RWPE2 (cell line): ENCODE data around the gene ANK3.

Experiments
- ATAC-seq: fragments of 200-7000 bp; cut with Tn5 transposase; 3 replicates; pipeline ENCODE4 v1.9.1; 2021; ENCODE audit warnings: low read depth
- DNase-seq: peaks from one replicate; pipeline ENCODE4 v3.0.0-alpha.2; 2020; ENCODE audit warnings: low spot score
- H3K27ac ChIP-seq: fragments of 450-650 bp; 2 replicates; pipeline ENCODE4 v1.5.1; 2017; ENCODE audit warnings: mild to moderate bottlenecking; ENCODE audit not compliant: poor library complexity, severe bottlenecking
- H3K27me3 ChIP-seq: fragments of 250-450 bp; sonication (Bioruptor Pico); 2 replicates; pipeline ENCODE4 v1.5.1; 2021; ENCODE audit warnings: mild to moderate bottlenecking, moderate library complexity; ENCODE audit not compliant: insufficient read depth, poor library complexity, severe bottlenecking
- H3K36me3 ChIP-seq: fragments of 250-450 bp; sonication (Bioruptor Pico); 2 replicates; pipeline ENCODE4 v1.5.1; 2020; ENCODE audit warnings: low read depth, mild to moderate bottlenecking, moderate library complexity
- H3K4me1 ChIP-seq: fragments of 250-450 bp; sonication (Bioruptor Pico); 2 replicates; pipeline ENCODE4 v1.5.1; 2021; ENCODE audit warnings: mild to moderate bottlenecking, moderate library complexity; ENCODE audit not compliant: insufficient read depth, poor library complexity, severe bottlenecking
- H3K4me3 ChIP-seq: fragments of 250-450 bp; sonication (Bioruptor Pico); 2 replicates; pipeline ENCODE4 v1.5.1; 2021; ENCODE audit warnings: mild to moderate bottlenecking, moderate library complexity; ENCODE audit not compliant: severe bottlenecking
- H3K9me3 ChIP-seq: fragments of 250-450 bp; sonication (Bioruptor Pico); 2 replicates; pipeline ENCODE4 v1.5.1; 2021; ENCODE audit warnings: mild to moderate bottlenecking, moderate library complexity; ENCODE audit not compliant: severe bottlenecking
- TF ChIP-seq, protein P1 (sequence below): fragments of 450-650 bp; IDR thresholded peaks from one replicate; pipeline ENCODE4 v1.5.1; 2017; ENCODE audit warnings: mild to moderate bottlenecking, moderate library complexity; ENCODE audit not compliant: poor library complexity, severe bottlenecking

The ANK3 gene

DNA sequence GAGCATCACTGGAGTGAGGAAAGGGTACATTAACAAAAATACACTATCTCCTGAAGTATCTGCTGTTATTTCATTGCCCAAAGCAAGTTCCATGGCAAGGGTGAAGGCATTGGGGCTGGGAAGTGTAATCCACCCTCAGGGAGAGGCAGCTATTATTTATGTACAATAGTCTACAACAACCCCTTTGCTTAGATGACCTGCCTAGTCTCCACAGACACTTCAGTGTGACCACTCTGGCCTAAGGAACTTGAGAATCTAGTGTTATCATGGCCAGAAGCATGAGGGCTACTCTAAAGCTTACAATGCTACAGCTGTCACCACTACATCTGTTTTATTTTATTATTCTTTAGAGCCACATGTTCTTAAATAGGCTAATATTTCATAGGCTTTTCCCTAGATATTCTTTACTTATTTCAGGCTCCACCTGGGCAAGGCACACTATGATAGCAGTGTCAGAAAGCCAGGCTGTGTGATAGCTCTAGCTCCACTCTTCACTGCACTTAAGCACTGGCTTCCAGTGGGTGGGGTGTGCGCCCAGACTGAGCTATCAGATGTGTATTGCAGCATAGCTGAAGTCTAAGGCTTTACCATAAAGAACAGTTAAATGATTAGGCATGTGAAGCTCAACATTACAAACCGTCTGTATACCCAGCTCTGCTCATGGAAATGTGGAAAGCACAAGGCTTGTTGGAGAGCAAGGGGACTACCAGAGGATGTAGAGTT lies 366.4 kb downstream of the ANK3 start:
- ATAC-seq (no peak), DNase-seq (no peak)
- H3K27me3 ChIP-seq = no peaks in the 10 kb centered on the region
- TF ChIP-seq, protein P1, sequence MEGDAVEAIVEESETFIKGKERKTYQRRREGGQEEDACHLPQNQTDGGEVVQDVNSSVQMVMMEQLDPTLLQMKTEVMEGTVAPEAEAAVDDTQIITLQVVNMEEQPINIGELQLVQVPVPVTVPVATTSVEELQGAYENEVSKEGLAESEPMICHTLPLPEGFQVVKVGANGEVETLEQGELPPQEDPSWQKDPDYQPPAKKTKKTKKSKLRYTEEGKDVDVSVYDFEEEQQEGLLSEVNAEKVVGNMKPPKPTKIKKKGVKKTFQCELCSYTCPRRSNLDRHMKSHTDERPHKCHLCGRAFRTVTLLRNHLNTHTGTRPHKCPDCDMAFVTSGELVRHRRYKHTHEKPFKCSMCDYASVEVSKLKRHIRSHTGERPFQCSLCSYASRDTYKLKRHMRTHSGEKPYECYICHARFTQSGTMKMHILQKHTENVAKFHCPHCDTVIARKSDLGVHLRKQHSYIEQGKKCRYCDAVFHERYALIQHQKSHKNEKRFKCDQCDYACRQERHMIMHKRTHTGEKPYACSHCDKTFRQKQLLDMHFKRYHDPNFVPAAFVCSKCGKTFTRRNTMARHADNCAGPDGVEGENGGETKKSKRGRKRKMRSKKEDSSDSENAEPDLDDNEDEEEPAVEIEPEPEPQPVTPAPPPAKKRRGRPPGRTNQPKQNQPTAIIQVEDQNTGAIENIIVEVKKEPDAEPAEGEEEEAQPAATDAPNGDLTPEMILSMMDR = no peak
- H3K4me1 ChIP-seq = no peaks in the 10 kb centered on the region
- H3K27ac ChIP-seq = no peak overlapping the region
- no peaks in the 10 kb centered on the region for H3K9me3 ChIP-seq
- no peaks in the 10 kb centered on the region for H3K36me3 ChIP-seq
- no peak overlapping the region for H3K4me3 ChIP-seq

DNA sequence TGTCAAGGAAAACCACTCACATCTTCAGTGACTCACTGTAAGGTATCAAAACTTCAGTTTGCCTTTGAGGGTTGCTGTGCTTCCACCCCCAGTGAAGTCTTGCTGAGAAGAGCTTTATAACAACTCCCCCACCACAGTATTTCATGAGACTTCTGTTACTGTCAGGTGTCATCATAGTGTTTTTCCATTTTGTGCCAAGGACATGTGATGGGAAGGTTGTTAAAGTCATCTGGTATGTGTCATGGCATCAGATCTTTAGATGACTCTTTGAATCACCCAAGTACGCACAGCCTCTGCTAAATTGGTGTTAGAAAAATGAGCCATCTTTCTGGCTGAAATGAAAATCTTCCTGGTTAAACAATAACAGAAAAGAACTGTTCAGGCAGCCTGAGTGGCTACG lies 368.3 kb downstream of the ANK3 start:
- ATAC-seq (no peak), DNase-seq (no peak)
- Histone ChIP-seq H3K9me3 (no peaks in the 10 kb centered on the region), H3K27ac (no peak overlapping the region), H3K4me3 (no peak overlapping the region), H3K27me3 (no peaks in the 10 kb centered on the region), H3K36me3 (no peaks in the 10 kb centered on the region), H3K4me1 (no peaks in the 10 kb centered on the region)
- TF ChIP-seq, protein P1 = no peak

DNA sequence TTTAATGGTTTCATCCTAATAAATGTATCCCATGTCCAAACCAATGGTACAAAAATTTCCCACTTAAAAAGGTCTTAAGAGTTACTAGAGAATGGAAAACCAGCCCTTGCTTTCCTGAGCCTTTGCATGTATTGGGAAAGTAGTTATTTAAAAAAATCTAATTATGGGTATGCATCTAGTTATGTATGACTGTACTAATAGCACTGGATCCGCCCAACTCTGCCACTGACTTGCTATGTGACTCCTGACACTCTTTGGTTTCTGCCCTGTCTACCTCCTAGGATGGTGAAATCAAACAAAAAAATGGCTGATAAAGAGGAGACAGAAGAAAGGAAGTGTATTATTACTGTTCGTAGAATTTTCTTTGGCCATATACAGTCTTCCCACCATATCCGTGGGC lies 372.9 kb downstream of the ANK3 start:
- H3K4me1 ChIP-seq = no peaks in the 10 kb centered on the region
- no peak for DNase-seq
- no peaks in the 10 kb centered on the region for H3K9me3 ChIP-seq
- H3K27me3 ChIP-seq = no peaks in the 10 kb centered on the region
- H3K36me3 ChIP-seq = no peaks in the 10 kb centered on the region
- H3K4me3 ChIP-seq = no peak overlapping the region
- ATAC-seq = no peak
- TF ChIP-seq, protein P1 = no peak
- no peak overlapping the region for H3K27ac ChIP-seq

DNA sequence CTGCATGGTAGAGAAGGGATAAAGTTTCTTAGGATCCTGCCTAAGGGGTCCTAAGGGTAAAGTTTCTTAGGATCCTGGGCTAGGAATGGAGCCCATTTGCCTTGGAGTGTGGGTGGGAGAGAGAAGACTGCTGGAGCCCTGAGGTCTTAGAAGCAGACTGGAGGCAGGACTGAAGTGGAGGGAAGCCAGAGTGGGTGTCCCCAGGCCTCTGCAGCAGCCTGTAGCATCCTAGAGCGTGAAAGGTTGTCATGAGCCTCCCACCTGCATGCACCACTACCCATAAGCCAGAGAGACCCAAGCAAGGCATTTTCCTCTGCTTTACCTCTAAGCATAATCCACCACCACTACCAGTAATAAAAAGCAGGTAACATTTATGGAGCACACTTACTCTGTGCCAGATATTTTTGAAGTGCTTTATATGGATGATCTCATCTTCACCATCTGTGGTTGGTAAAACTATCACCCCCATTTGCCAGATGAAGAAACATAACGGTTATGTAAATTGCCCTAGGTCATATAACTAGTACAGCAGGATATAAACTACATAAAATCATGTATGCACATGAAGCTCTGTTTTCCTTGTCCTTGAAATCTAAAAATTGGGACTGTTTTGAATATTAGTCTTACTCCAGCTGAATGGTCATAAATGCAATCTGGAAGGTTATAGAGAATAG lies 379.8 kb downstream of the ANK3 start:
- TF ChIP-seq, protein P1 = no peak
- Histone ChIP-seq H3K27ac (no peak overlapping the region), H3K4me3 (no peak overlapping the region), H3K9me3 (no peaks in the 10 kb centered on the region), H3K27me3 (no peaks in the 10 kb centered on the region), H3K36me3 (no peaks in the 10 kb centered on the region), H3K4me1 (no peaks in the 10 kb centered on the region)
- DNase-seq = no peak
- no peak for ATAC-seq

DNA sequence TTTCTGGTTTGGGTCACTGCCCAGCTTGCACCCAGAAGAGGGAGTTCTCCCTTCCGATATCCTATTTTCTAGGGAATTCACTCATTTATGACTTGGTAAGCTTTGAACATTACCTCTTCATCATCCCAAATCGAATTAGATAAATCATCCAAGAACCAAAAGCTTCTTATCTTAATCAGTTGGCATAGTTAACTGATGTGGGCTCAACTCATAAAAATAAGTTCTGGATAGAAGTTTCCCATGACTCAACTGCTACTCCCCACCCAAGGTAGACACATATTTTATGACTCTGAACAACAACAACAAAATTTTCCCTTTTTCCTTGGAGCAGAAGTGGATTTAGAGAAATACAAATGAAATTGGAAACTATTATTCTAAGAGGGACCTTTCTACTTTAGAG lies 380.4 kb downstream of the ANK3 start:
- Histone ChIP-seq H3K27ac (no peak overlapping the region), H3K4me3 (no peak overlapping the region), H3K27me3 (no peaks in the 10 kb centered on the region), H3K36me3 (no peaks in the 10 kb centered on the region), H3K9me3 (no peaks in the 10 kb centered on the region), H3K4me1 (no peaks in the 10 kb centered on the region)
- TF ChIP-seq, protein P1 = no peak
- no peak for ATAC-seq
- DNase-seq = no peak
